HG02763 (cell line): Measurements from ENCODE around the gene HAND2.

Source experiments
- ATAC-seq: cut with Tn5 transposase; IDR thresholded peaks from one replicate; pipeline ENCODE4 v1.9.1; 2021; ENCODE audit warnings: mild to moderate bottlenecking, moderate library complexity; ENCODE audit not compliant: unreplicated experiment

The HAND2 gene

GRCh38 chr4:173529477-173530325, at the start of gene HAND2:
Gene HAND2 (minus strand): TSS chr4:173530229. CDS start chr4:173529289, 940 bp downstream.
- ATAC-seq: no peak

GRCh38 chr4:173578956-173579355, 48.9 kb upstream of the HAND2 start:
- no peak for ATAC-seq

DNA sequence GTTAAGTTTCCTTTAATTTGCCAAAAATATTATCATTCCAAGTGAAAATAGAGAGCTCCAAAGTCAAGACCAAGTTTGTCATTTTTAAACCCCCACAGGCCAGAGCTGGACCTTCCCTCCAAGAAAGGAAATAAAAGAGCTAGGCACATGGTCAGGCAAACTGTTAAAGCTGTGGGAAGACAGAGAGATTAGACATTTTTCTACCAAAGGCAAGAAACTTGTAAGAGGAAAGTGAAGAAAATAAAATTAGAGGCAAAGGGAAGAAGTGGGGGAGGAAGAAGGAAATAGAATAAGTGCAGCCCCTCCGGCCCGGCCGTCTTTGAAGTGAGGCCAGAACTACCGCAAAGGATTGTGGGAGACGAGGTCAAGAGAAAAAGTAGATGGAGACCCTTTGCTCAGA, 47.9 kb upstream of the HAND2 start:
- no peak for ATAC-seq

- ATAC-seq: no peak
These were observed 45.6 kb upstream of the HAND2 start for GRCh38 chr4:173575482-173576152.

DNA sequence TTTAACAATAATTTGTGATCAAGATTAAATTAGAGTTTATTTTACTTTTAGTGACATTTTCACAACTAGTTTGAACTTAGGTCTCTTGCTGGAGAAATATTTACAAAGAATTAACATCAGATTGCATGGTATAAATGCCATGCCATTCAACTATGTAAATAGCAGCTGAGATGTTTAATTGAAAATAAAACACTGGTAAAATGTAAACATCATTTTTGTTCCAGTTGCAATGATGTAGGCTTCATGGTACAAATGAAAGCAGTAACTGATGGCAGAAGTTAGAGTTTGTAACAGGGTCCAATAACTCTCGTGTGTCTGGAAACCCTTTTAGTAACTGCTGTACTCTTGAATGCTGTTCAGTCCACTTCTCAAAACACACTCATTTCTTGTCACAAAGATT, 43.7 kb upstream of the HAND2 start:
- no peak for ATAC-seq

DNA sequence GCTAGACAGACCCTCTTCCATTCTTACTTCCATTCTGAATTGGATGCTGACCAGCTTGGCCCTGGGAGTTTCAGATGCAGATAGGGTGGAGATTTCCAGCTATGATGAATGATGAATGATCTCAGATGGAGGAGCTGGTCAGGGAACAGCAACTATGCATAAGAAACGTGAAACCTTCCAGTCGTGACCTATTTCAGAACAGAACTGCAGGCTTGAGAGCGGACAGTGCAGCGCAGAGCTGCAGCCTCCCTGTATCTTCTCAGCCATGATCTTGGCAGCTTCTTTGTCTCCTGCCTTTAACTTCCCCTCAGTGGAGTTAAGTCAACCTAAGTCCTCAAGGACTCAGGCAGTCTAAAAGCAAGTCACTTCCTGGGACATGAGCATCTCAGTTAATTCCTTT, 43.3 kb upstream of the HAND2 start:
- no peak for ATAC-seq

DNA sequence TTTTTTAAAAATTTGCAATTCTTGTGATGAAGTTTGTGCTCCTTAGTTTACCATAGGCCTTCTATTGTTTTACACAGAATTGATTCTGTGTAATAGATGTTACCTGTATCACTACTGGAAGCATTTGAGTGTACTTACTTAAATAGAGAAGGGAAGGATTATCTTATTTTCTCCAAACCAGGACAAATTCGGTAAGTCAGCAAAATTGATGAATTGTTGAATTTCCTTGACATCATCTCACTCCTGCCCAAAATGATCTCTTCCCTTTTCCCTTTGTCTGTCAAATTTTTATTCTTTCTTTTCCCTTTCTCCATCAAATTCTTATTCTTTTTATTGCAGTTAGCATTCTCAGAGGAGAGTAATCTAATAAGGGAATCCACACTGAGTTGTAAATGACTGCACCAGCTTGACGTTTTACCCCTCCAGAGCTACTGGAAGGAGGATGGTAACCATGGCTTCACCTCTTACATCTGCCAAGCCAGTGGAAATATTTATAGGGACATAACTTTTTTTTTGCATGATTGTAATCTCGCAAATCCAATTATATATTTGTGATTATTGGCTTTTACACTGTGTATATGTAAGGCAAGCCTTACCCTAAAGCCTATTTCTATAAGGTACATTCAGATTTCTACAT, 42.6 kb upstream of the HAND2 start:
- no peak for ATAC-seq

- ATAC-seq: no peak
These were observed 41.6 kb upstream of the HAND2 start for GRCh38 chr4:173571620-173572019.

GRCh38 chr4:173565281-173565680, 35.3 kb upstream of the HAND2 start:
- no peak for ATAC-seq

DNA sequence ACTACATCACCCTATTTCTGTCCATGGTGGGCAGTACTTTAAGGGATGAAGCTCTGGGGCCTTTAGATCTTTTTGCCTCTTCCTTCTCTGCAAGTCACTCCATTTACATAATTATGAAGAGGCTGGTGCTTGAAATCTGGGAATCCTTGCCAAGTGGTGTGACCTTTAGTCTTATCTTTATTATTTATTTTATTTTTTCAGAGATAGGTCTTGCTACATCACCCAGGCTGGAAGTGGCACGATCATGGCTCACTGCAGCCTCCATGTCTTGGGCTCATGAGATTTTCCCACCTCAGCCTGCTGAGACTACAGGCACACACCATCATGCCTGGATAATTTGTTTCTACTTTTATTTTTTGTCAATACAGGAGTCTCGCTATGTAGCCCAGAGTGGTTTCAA, 34.4 kb upstream of the HAND2 start:
- no peak for ATAC-seq

DNA sequence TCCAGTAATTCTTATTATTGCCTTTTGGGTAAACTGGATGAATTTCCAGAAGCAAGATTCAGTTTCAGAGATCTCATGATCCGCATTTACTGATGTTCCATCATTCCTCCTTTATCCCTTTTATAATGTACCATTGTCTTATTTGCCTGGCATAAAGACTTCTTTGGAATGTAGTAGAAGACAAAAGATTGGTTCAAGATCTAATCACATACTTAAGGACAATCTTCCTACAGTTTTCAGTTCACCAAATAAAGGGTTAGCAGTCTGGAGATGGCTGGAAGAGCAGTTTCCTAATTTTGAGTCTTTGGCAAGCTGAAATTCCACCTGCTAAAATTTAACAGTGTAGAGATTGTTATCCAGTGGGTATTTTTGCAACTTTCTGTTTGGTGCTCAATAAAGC, 30.9 kb upstream of the HAND2 start:
- ATAC-seq: no peak

DNA sequence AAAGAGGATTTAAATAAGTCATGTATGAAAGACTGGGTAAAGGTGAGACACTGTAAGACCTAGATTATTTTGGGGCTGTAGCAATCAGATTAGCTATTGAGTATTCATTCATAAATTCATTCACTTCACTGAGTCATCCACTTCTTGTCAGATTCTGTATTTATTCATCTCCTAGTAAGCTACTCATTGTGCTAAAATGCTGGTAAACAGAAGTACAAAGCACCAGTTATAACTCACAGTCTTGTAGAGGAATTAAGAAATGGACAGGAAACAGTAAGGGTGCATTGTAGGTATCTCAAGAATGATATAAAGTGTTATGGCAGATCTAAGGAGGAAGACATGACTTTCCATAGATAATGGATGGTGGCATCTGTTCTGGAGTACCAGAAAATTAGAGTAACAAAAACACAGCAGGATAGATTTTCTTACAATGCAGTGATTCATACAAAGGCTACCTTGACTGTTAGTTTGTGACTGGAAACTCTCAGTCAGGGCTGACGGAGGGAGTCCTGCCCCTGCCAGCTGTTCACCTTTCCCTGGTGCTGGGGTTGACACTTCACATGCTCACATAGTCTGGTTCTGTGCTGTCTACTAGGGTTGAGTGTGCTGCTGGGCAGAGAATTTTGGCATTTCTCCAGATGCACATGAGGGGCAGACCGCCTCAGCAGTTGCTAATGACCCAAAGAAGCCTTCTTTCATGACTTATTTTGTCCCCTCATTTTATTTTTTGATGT, 26.5 kb upstream of the HAND2 start:
- no peak for ATAC-seq

DNA sequence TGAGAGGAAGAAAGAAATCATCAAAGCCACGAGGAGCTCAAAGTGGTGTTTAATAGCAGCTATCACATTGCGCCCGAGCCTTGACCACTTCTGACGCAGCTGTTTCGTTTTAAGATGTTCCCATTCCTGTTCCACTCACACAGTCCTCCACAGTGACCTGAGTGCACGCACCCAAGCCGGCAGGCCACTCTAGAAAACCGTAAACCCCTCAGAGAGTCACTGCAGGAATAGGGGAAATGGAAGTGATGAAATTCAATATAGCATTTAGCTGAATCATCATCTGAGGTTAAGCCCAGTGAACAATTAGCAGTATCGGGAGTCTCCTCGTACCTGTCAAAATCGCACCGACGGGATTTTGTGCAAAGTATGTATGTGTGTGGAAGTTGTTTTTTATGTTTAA, 17.9 kb upstream of the HAND2 start:
- no peak for ATAC-seq

DNA sequence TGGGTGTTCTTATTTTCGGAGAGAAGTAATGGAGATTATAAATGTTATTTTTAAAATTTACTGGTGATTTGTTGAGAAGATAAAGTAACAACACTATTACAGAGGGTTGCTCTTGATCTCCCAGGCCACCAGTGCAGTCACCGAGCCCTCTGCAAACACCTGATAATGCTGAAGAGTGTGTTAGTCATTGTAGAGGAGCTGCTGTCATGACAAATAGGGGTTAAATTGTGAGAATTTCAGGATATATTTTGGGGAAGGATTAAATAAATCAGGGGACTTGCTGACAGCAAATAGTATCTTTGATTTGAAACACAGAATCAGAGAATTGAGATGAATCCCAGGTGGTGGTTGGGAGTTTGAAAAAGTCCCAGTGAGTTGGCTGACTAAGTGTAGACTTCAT, 16.7 kb upstream of the HAND2 start:
- no peak for ATAC-seq

DNA sequence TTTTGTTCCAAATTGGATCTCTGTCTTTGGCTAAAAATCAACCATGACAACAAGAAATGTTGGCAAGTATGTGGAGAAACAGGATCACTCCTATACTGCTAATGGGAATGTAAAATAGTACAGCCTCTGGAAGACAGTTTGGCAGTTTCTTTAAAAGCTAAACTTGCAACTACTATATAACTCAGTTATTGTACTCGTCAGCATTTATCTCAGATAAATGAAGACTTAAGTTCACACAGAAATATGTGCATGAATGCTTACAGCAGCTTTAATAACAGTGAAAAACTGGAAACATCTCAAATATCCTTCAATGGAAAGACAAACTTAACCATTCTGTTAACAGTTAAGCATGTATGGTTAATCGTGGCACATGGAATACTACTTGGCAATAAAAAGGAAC, 15.4 kb upstream of the HAND2 start:
- ATAC-seq: no peak

DNA sequence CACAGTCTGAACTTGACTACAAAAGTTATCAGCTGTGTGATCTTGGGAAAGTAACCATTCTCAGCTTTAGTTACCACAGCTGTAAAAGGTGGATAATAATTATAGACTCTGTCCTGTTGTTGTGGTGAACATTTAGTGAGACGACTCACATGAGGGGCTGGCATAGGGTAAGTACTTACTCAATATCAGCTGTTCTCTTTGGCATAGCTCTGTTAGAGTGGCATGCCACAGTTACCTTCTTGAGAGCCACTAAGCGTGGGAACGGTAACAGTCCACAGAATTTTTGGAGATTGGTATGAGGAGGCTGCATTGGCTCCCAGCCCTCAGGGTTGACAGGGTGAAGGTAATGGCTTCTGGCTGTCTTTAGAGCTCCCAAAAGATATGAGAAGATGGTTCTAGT, 13.2 kb upstream of the HAND2 start:
- no peak for ATAC-seq

GRCh38 chr4:173539986-173540385, 10.0 kb upstream of the HAND2 start:
- ATAC-seq: no peak

- no peak for ATAC-seq
These were observed 8.9 kb upstream of the HAND2 start for GRCh38 chr4:173538909-173539445.

DNA sequence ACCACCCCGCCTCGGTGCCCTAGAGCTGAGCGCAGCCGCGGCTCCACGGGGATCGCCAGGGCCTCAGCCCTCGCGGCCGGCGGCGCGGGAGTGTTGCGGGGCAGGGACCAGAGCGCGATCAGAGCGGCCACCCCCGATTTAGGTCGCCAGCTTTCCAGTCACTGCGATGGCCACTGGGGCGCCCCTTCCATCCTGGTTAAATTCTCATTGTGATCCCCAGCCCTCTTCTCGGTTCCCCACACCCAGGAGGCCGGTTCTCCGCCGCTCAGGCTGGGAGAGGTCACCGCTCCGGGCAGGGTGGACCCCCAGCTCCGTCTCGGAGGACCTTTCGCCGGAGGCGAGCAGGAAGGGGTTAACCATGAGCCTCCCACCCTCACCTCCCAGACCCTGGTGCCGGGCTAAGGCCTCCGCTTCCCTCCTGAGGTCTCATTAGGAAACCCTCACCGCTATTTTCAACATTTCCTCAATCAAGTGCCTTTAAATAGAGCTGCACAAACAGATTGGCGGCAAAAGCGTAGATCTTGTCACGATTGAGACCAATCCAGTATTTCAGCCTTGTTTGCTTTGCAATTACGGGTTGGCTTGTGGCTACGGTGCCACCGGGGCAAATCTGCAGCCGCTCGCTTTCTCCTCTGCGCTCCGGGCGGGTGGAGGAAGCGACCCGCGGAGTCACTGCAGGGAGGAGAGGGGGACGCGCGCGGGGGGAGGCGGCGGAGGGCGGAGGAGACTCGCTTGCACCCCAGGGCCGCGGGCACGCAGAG, 8.3 kb upstream of the HAND2 start:
- ATAC-seq: no peak

GRCh38 chr4:173537613-173538147, 7.7 kb upstream of the HAND2 start:
- no peak for ATAC-seq
